Liver (tissue), 9 donors: Measurements from ENCODE around the gene APBB3. TPM values are rescaled to one million over a fixed set of nuclear protein-coding genes. Genes with fewer than 3 reads are reported as not detected.

ENCODE experiments used
- DNase-seq: peaks from one replicate; pipeline ENCODE4 v3.0.0-alpha.2; 2017; ENCODE audit warnings: low spot score
- H3K27ac ChIP-seq, 2 donors: one replicate each; pipeline ENCODE4 v1.7.0; 2013; ENCODE audit warnings: inconsistent platforms in 2 of 2, low read length in 2 of 2, control low read depth in 1 of 2, low read depth in 1 of 2, mild to moderate bottlenecking in 1 of 2
- H3K27me3 ChIP-seq, 4 donors: one replicate each; pipeline versions ENCODE4 v1.6.1 to v1.7.0; 2013; ENCODE audit warnings: low read length in 3 of 4, inconsistent platforms in 1 of 4, mild to moderate bottlenecking in 1 of 4, moderate library complexity in 1 of 4; ENCODE audit not compliant: control insufficient read depth in 4 of 4, insufficient read depth in 4 of 4
- H3K36me3 ChIP-seq, 4 donors: one replicate each; pipeline versions ENCODE4 v1.6.1 to v1.7.0; 2013; ENCODE audit warnings: low read length in 3 of 4, mild to moderate bottlenecking in 3 of 4, low read depth in 1 of 4, moderate library complexity in 1 of 4; ENCODE audit not compliant: control insufficient read depth in 4 of 4, insufficient read depth in 3 of 4
- H3K4me1 ChIP-seq, 4 donors: one replicate each; pipeline versions ENCODE4 v1.6.1 to v1.7.0; 2013; ENCODE audit warnings: low read length in 3 of 4, mild to moderate bottlenecking in 3 of 4, moderate library complexity in 1 of 4; ENCODE audit not compliant: control insufficient read depth in 4 of 4, insufficient read depth in 4 of 4
- H3K4me3 ChIP-seq, 3 donors: one replicate each; pipeline versions ENCODE4 v1.6.1 to v1.7.0; 2013; ENCODE audit warnings: low read length in 3 of 3, control low read depth in 1 of 3, low read depth in 1 of 3, mild to moderate bottlenecking in 1 of 3
- H3K9ac ChIP-seq, 2 donors: one replicate each; pipeline ENCODE4 v1.7.0; 2013; ENCODE audit warnings: low read length in 2 of 2, mild to moderate bottlenecking in 2 of 2, moderate library complexity in 2 of 2, control low read depth in 1 of 2, low read depth in 1 of 2
- H3K9me3 ChIP-seq, 4 donors: one replicate each; pipeline versions ENCODE4 v1.6.1 to v1.7.0; 2013; ENCODE audit warnings: low read length in 3 of 4; ENCODE audit not compliant: control insufficient read depth in 4 of 4
- EGR1 ChIP-seq, 2 donors: IDR thresholded peaks; 2 replicates each; pipeline ENCODE4 v1.6.1; 2016 to 2018; ENCODE audit warnings: antibody characterized with exemption in 2 of 2, low read depth in 2 of 2
- FOXA1 ChIP-seq: IDR thresholded peaks from 2 replicates; pipeline ENCODE4 v1.6.1; 2016; ENCODE audit warnings: antibody characterized with exemption
- FOXA2 ChIP-seq: IDR thresholded peaks from 2 replicates; pipeline ENCODE4 v1.6.1; 2016; ENCODE audit warnings: antibody characterized with exemption
- GABPA ChIP-seq, 2 donors: IDR thresholded peaks in 1 of 2; conservative IDR thresholded peaks in 1 of 2; 2 replicates each; pipeline ENCODE4 v1.6.1; 2016; ENCODE audit warnings: antibody characterized with exemption in 2 of 2, mild to moderate bottlenecking in 1 of 2, moderate library complexity in 1 of 2
- HNF4A ChIP-seq, 2 donors: conservative IDR thresholded peaks; 2 replicates each; pipeline ENCODE4 v1.6.1; 2016; ENCODE audit warnings: antibody characterized with exemption in 2 of 2, mild to moderate bottlenecking in 2 of 2
- HNF4G ChIP-seq: IDR thresholded peaks from 2 replicates; pipeline ENCODE4 v1.6.1; 2016; ENCODE audit warnings: antibody characterized with exemption
- JUND ChIP-seq, 2 donors: IDR thresholded peaks; 2 replicates each; pipeline ENCODE4 v1.6.1; 2016; ENCODE audit warnings: antibody characterized with exemption in 2 of 2
- MAX ChIP-seq: IDR thresholded peaks from 2 replicates; pipeline ENCODE4 v1.6.1; 2016; ENCODE audit warnings: antibody characterized with exemption
- NR2F2 ChIP-seq: IDR thresholded peaks from 2 replicates; pipeline ENCODE4 v1.6.1; 2016; ENCODE audit warnings: antibody characterized with exemption
- RAD21 ChIP-seq, 2 donors: IDR thresholded peaks; 2 replicates each; pipeline ENCODE4 v1.6.1; 2016; ENCODE audit warnings: antibody characterized with exemption in 2 of 2, mild to moderate bottlenecking in 2 of 2
- REST ChIP-seq: IDR thresholded peaks from 2 replicates; pipeline ENCODE4 v1.6.1; 2016; ENCODE audit warnings: antibody characterized with exemption, mild to moderate bottlenecking
- RXRA ChIP-seq, 2 donors: IDR thresholded peaks; 2 replicates each; pipeline ENCODE4 v1.6.1; 2017 to 2018; ENCODE audit warnings: antibody characterized with exemption in 2 of 2, mild to moderate bottlenecking in 1 of 2
- SP1 ChIP-seq: IDR thresholded peaks from 2 replicates; pipeline ENCODE4 v1.6.1; 2018; ENCODE audit warnings: antibody characterized with exemption, mild to moderate bottlenecking
- TAF1 ChIP-seq: conservative IDR thresholded peaks from 2 replicates; pipeline ENCODE4 v1.6.1; 2016; ENCODE audit warnings: antibody characterized with exemption, mild to moderate bottlenecking
- YY1 ChIP-seq: IDR thresholded peaks from 2 replicates; pipeline ENCODE4 v1.6.1; 2016; ENCODE audit warnings: antibody characterized with exemption, mild to moderate bottlenecking
- ZBTB33 ChIP-seq: IDR thresholded peaks from 2 replicates; pipeline ENCODE4 v1.6.1; 2016; ENCODE audit warnings: antibody characterized with exemption
- WGBS: extraction: QIAGEN DNeasy Blood & Tissue Kit; methylation state at CpG from one replicate; pipeline ENCODE4 v1.1.7; 2013; 5-methylcytosine and 5-hydroxymethylcytosine counted together
- polyA plus RNA-seq, 2 donors: library from polyadenylated mRNA; stranded (reverse) in 1 of 2; unstranded in 1 of 2; fragments of 200-250 nt in 1 of 2; fragments of >200 nt in 1 of 2; fragmentation: Nextera tagmentation in 1 of 2; extraction: Ambion mirVana in 1 of 2; gene quantifications; one replicate each; pipeline versions ENCODE4 v1.2.1 to v1.2.3, GENCODE V29; 2013 to 2015
- total RNA-seq, 2 donors: library from RNA; depleted of rRNA; stranded (reverse); fragments of >200 nt; gene quantifications; one replicate each; pipeline ENCODE4 v1.2.3, GENCODE V29; 2014
- TF ChIP-seq, protein P1 (sequence below): fragments of 150-350 bp; IDR thresholded peaks from 2 replicates; pipeline ENCODE4 v1.5.1; 2017; ENCODE audit warnings: improper control_type of control experiment, low read depth, low read length; ENCODE audit not compliant: missing input control
- TF ChIP-seq, protein P2 (sequence below): IDR thresholded peaks from 2 replicates; pipeline ENCODE4 v1.6.1; 2016; ENCODE audit warnings: antibody characterized with exemption
- donor health status: healthy.
- donor health status: healthy.
- donor health status: healthy.
- donor health status: healthy.
- donor health status: healthy.

APBB3 gene
- total and polyA plus RNA-seq, 4 donors = 4.6 to 40.5 (median 19.6) TPM

DNA sequence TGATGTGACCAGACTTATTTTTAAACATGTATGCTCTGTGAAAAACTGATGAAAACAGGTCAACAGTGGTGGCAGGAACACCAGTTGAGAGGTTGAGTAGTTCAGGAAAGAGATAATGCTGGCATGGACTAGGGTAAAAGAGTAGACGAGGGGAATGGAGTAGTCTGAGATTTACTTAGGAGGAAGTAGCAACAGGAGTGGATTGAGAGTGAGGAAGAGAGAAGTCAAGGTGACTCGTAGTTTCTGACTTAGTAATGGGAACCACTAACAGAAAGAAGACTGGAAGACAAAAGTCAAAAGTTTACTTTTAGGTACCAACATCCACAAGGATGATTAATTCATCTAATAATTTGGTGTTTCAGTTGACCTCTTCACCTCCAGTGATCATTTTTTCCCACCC lies 10.7 kb downstream of the APBB3 start:
- Histone ChIP-seq H3K4me1 (peaks cover 5 to 39% (median 36%) of the 10 kb centered on the region in 4 donors), H3K27me3 (no peaks in the 10 kb centered on the region), H3K9ac (no peak overlapping the region), H3K36me3 (peaks cover 0 to 18% (median 15%) of the 10 kb centered on the region in 4 donors), H3K9me3 (no peaks in the 10 kb centered on the region), H3K27ac (peak overlapping the region in 1 of 2 donors; percentile 30), H3K4me3 (no peak overlapping the region)
- TF ChIP-seq EGR1 (IDR thresholded peaks at IDR 0.05; ENCODE audit: low read depth in 2 of 2) = no peak
- no peak for TF ChIP-seq GABPA (IDR thresholded peaks at IDR 0.05 in 1 of 2, conservative IDR thresholded peaks at IDR 0.05 in 1 of 2)
- TF ChIP-seq HNF4G = no peak
- no peak for TF ChIP-seq ZBTB33
- TF ChIP-seq, protein P1, sequence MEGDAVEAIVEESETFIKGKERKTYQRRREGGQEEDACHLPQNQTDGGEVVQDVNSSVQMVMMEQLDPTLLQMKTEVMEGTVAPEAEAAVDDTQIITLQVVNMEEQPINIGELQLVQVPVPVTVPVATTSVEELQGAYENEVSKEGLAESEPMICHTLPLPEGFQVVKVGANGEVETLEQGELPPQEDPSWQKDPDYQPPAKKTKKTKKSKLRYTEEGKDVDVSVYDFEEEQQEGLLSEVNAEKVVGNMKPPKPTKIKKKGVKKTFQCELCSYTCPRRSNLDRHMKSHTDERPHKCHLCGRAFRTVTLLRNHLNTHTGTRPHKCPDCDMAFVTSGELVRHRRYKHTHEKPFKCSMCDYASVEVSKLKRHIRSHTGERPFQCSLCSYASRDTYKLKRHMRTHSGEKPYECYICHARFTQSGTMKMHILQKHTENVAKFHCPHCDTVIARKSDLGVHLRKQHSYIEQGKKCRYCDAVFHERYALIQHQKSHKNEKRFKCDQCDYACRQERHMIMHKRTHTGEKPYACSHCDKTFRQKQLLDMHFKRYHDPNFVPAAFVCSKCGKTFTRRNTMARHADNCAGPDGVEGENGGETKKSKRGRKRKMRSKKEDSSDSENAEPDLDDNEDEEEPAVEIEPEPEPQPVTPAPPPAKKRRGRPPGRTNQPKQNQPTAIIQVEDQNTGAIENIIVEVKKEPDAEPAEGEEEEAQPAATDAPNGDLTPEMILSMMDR = no peak
- no peak for TF ChIP-seq YY1
- no peak for TF ChIP-seq FOXA2
- no peak for TF ChIP-seq TAF1
- no peak for TF ChIP-seq FOXA1
- TF ChIP-seq NR2F2 = no peak
- TF ChIP-seq JUND (IDR thresholded peaks at IDR 0.05) = no peak
- TF ChIP-seq RXRA (IDR thresholded peaks at IDR 0.05) = no peak
- TF ChIP-seq HNF4A (conservative IDR thresholded peaks at IDR 0.05) = no peak
- TF ChIP-seq MAX = no peak
- TF ChIP-seq SP1 = no peak
- no peak for TF ChIP-seq REST
- TF ChIP-seq, protein P2, sequence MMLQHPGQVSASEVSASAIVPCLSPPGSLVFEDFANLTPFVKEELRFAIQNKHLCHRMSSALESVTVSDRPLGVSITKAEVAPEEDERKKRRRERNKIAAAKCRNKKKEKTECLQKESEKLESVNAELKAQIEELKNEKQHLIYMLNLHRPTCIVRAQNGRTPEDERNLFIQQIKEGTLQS = no peak
- TF ChIP-seq RAD21 (IDR thresholded peaks at IDR 0.05) = no peak
- no peak for DNase-seq
- WGBS = 81% methylated on average over 2 of the region's 2 CpGs
